Tibial nerve (tissue), 4 donors: ENCODE data around the gene ADH5. TPM values are rescaled to one million over a fixed set of nuclear protein-coding genes. Genes with fewer than 3 reads are reported as not detected.

Experiments
- DNase-seq, 2 donors: peaks; one replicate each; pipeline ENCODE4 v3.0.0-alpha.2; 2019; ENCODE audit warnings: low spot score in 2 of 2
- H3K27ac ChIP-seq, 4 donors: fragments of 200-600 bp; sonication (generic) in 3 of 4; one replicate each; pipeline ENCODE4 v1.5.1; 2017 to 2019; ENCODE audit warnings: mild to moderate bottlenecking in 1 of 4
- H3K27me3 ChIP-seq, 2 donors: fragments of 200-600 bp; sonication (generic) in 1 of 2; one replicate each; pipeline versions ENCODE4 v1.5.1 to v1.6.0; 2017 to 2019
- H3K36me3 ChIP-seq, 3 donors: fragments of 200-600 bp; sonication (generic); one replicate each; pipeline ENCODE4 v1.5.1; 2018 to 2019
- H3K4me1 ChIP-seq, 4 donors: fragments of 200-600 bp; sonication (generic) in 3 of 4; one replicate each; pipeline ENCODE4 v1.5.1; 2017 to 2019
- H3K4me3 ChIP-seq, 4 donors: fragments of 200-600 bp; sonication (generic) in 3 of 4; one replicate each; pipeline ENCODE4 v1.5.1; 2017 to 2019; ENCODE audit warnings: mild to moderate bottlenecking in 1 of 4, moderate library complexity in 1 of 4
- H3K9me3 ChIP-seq, 4 donors: fragments of 200-600 bp; sonication (generic) in 3 of 4; one replicate each; pipeline ENCODE4 v1.5.1; 2017 to 2019
- EP300 ChIP-seq, 2 donors: sonication (generic); formaldehyde crosslinking; IDR thresholded peaks; one replicate each; pipeline ENCODE4 v1.6.1; 2017; ENCODE audit warnings: antibody characterized with exemption in 2 of 2, mild to moderate bottlenecking in 1 of 2
- POLR2A ChIP-seq, 2 donors: fragments of 450-650 bp; IDR thresholded peaks; one replicate each; pipeline ENCODE4 v1.6.1; 2017; ENCODE audit warnings: antibody characterized with exemption in 2 of 2, mild to moderate bottlenecking in 2 of 2, moderate library complexity in 2 of 2
- WGBS, 2 donors: methylation state at CpG; one replicate each; pipeline ENCODE4 v1.1.5; 2018; 5-methylcytosine and 5-hydroxymethylcytosine counted together
- total RNA-seq, 4 donors: library from RNA; depleted of rRNA; stranded (reverse); fragments of >200 nt; gene quantifications; one replicate each; pipeline ENCODE4 v1.1.0, GENCODE V29; 2016
- TF ChIP-seq, protein P1 (sequence below), 5 experiments: fragments of 200-600 bp in 3 of 5; fragments of 450-650 bp in 2 of 5; sonication (generic) in 3 of 5; IDR thresholded peaks; one replicate each; pipeline ENCODE4 v1.5.1; 2016 to 2019; ENCODE audit warnings: antibody characterized with exemption in 5 of 5, mild to moderate bottlenecking in 3 of 5, moderate library complexity in 2 of 5

ADH5 gene
- total RNA-seq, 4 donors from 2014 or later = 111 to 139 (median 122) TPM

DNA sequence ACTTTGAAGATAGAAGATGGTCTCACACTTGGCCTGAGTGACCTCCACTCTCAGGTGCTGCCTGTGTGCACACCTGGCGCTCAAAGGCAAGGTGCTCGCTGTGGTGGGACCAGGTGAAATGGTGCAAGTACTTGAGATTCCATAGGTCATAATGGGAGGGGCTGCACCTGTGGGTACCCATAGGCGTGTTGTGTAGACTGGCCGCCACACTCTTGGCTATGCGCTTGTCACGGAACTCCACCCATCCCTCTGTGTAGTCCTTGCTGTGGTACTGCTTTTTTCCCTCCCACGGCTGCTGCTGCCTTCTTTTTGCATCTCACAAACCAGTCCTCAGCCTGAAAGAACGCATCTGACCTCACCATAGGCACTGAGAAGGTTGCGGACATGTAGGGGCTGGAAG, 66.0 kb downstream of the ADH5 start:
- 86 to 96% methylated on average over 9 of the region's 9 CpGs for WGBS, 2 donors
- no peak overlapping the region for H3K27ac ChIP-seq
- H3K36me3 ChIP-seq = peaks cover 0 to 16% (median 0%) of the 10 kb centered on the region in 3 donors
- peaks cover 0 to 16% (median 2%) of the 10 kb centered on the region in 4 donors for H3K9me3 ChIP-seq
- TF ChIP-seq EP300 (IDR thresholded peaks at IDR 0.05) = no peak
- TF ChIP-seq, protein P1, sequence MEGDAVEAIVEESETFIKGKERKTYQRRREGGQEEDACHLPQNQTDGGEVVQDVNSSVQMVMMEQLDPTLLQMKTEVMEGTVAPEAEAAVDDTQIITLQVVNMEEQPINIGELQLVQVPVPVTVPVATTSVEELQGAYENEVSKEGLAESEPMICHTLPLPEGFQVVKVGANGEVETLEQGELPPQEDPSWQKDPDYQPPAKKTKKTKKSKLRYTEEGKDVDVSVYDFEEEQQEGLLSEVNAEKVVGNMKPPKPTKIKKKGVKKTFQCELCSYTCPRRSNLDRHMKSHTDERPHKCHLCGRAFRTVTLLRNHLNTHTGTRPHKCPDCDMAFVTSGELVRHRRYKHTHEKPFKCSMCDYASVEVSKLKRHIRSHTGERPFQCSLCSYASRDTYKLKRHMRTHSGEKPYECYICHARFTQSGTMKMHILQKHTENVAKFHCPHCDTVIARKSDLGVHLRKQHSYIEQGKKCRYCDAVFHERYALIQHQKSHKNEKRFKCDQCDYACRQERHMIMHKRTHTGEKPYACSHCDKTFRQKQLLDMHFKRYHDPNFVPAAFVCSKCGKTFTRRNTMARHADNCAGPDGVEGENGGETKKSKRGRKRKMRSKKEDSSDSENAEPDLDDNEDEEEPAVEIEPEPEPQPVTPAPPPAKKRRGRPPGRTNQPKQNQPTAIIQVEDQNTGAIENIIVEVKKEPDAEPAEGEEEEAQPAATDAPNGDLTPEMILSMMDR (IDR thresholded peaks at IDR 0.05) = no peak
- TF ChIP-seq POLR2A (IDR thresholded peaks at IDR 0.05) = no peak
- no peak for DNase-seq
- no peak overlapping the region for H3K4me3 ChIP-seq
- no peaks in the 10 kb centered on the region for H3K27me3 ChIP-seq
- H3K4me1 ChIP-seq = peaks cover 0 to 8% (median 0%) of the 10 kb centered on the region in 4 donors

DNA sequence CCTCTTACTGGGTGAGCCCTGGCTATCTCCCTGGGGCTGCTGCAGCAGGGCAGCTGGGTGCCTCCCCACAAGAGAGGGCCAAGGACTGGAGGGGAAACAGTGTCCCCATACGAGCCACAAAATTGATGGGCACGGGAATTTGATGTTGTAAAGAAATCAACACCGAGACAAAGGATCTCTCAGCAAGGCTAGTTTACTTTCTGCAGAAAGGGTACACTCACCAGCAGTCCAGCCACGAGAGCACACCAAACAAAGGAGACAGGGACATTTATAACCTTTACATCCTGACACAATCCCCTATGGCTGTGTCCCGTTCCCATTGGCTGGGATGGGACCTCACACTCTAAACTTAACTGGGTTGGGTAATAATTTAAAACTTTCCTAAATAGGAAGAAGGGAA, 67.2 kb downstream of the ADH5 start:
- 91 to 98% methylated on average over 5 of the region's 5 CpGs for WGBS, 2 donors
- no peak overlapping the region for H3K27ac ChIP-seq
- H3K4me1 ChIP-seq = no peaks in the 10 kb centered on the region
- TF ChIP-seq, protein P1 (IDR thresholded peaks at IDR 0.05) = no peak
- no peak for TF ChIP-seq EP300 (IDR thresholded peaks at IDR 0.05)
- no peak for TF ChIP-seq POLR2A (IDR thresholded peaks at IDR 0.05)
- no peak for DNase-seq
- peaks cover 0 to 16% (median 2%) of the 10 kb centered on the region in 4 donors for H3K9me3 ChIP-seq
- H3K27me3 ChIP-seq = no peaks in the 10 kb centered on the region
- H3K4me3 ChIP-seq = no peak overlapping the region
- H3K36me3 ChIP-seq = peaks cover 0 to 16% (median 0%) of the 10 kb centered on the region in 3 donors

Other genes with a start within 250 kb of the ADH5 start
- gene EIF4E, start 159.7 kb downstream of the ADH5 start, total RNA-seq = 10 to 100 TPM; 49.6 to 73.0 (median 63.6) TPM
- gene METAP1, start 93.1 kb downstream of the ADH5 start, total RNA-seq = 10 to 100 TPM; 16.4 to 32.1 (median 20.0) TPM
- 1 to 10 TPM in 1 of 4 donors, under 1 TPM in 3; 0.42 to 5.1 (median 0.62) TPM for gene ADH4, start 55.5 kb upstream of the ADH5 start, total RNA-seq
- gene ADH6, start 130.5 kb upstream of the ADH5 start, total RNA-seq = not detected
- gene ADH1A, start 202.2 kb upstream of the ADH5 start, total RNA-seq = 1 to 10 TPM in 2 of 4 donors, under 1 TPM in 1, not detected in 1; 0.59 to 2.6 (median 1.8) TPM
- 1,000 to 10,000 TPM; 1,271 to 1,760 (median 1,505) TPM for gene ADH1B, start 232.6 kb upstream of the ADH5 start, total RNA-seq